Thoracic aorta (tissue), 2 donors: ENCODE data around the gene PYROXD2. TPM values are rescaled to one million over a fixed set of nuclear protein-coding genes. Genes with fewer than 3 reads are reported as not detected.

Experiments
- ATAC-seq: fragments of 150-250 bp; one replicate; pipeline ENCODE4 v1.8.0; 2017; ENCODE audit warnings: low read depth; ENCODE audit not compliant: insufficient number of reproducible peaks, low FRiP score
- DNase-seq: peaks from one replicate; pipeline ENCODE4 v3.0.0-alpha.2; 2020; ENCODE audit warnings: low spot score
- H3K27ac ChIP-seq, 2 donors: fragments of 200-600 bp; sonication (generic); 1 replicate in 1 of 2; 2 replicates in 1 of 2; pipeline ENCODE4 v1.5.1; 2016; ENCODE audit warnings: mild to moderate bottlenecking in 2 of 2, moderate library complexity in 2 of 2
- H3K27me3 ChIP-seq: fragments of 200-600 bp; sonication (generic); replicated peaks from 2 replicates; pipeline ENCODE4 v1.6.0; 2016; ENCODE audit warnings: mild to moderate bottlenecking; ENCODE audit not compliant: insufficient read depth
- H3K36me3 ChIP-seq: fragments of 200-600 bp; sonication (generic); one replicate; pipeline ENCODE4 v1.5.1; 2016
- H3K4me1 ChIP-seq, 2 donors: fragments of 200-600 bp; sonication (generic); 1 replicate in 1 of 2; 2 replicates in 1 of 2; pipeline versions ENCODE4 v1.5.1 to v1.6.0; 2016; ENCODE audit warnings: low read depth in 2 of 2, mild to moderate bottlenecking in 1 of 2; ENCODE audit not compliant: control insufficient read depth in 1 of 2
- H3K4me3 ChIP-seq: fragments of 200-600 bp; sonication (generic); 2 replicates; pipeline ENCODE4 v1.5.1; 2016; ENCODE audit warnings: mild to moderate bottlenecking
- H3K9me3 ChIP-seq: fragments of 200-600 bp; sonication (generic); 2 replicates; pipeline ENCODE4 v1.5.1; 2016
- CTCF ChIP-seq: fragments of 200-600 bp; sonication (generic); IDR thresholded peaks from one replicate; pipeline ENCODE4 v1.5.1; 2019; ENCODE audit warnings: antibody characterized with exemption
- total RNA-seq, 2 donors: library from RNA; depleted of rRNA; stranded (reverse); fragments of >200 nt; gene quantifications; one replicate each; pipeline versions ENCODE4 v1.1.0 to v1.2.3, GENCODE V29; 2016

PYROXD2 gene
- total RNA-seq, 2 donors from 2014 or later: 6.3 to 9.3 TPM

- H3K4me1 ChIP-seq: peaks cover 13 to 16% of the 10 kb centered on the region in 2 donors
- no peaks in the 10 kb centered on the region for H3K27me3 ChIP-seq
- H3K27ac ChIP-seq: no peak overlapping the region
- H3K4me3 ChIP-seq: no peak overlapping the region
- TF ChIP-seq CTCF: no peak
- ATAC-seq: no peak
- peaks cover 28% of the 10 kb centered on the region for H3K36me3 ChIP-seq
- no peaks in the 10 kb centered on the region for H3K9me3 ChIP-seq
- no peak for DNase-seq
These were observed 1.8 kb upstream of the PYROXD2 start for GRCh38 chr10:98416606-98417388.

- Histone ChIP-seq H3K27me3 (no peaks in the 10 kb centered on the region), H3K36me3 (peaks cover 28% of the 10 kb centered on the region), H3K27ac (peak overlapping the region; percentile 42 to 72), H3K4me1 (peaks cover 13 to 16% of the 10 kb centered on the region in 2 donors), H3K9me3 (no peaks in the 10 kb centered on the region), H3K4me3 (no peak overlapping the region)
- TF ChIP-seq CTCF: no peak
- ATAC-seq (no peak), DNase-seq (no peak)
These were observed 743 bp upstream of the PYROXD2 start for GRCh38 chr10:98415731-98416119.

- Histone ChIP-seq H3K27ac (peak overlapping the region; percentile 42 to 72), H3K36me3 (peaks cover 22% of the 10 kb centered on the region), H3K27me3 (no peaks in the 10 kb centered on the region), H3K4me1 (peaks cover 13 to 16% of the 10 kb centered on the region in 2 donors), H3K4me3 (peak overlapping the region; percentile 83), H3K9me3 (no peaks in the 10 kb centered on the region)
- ATAC-seq (no peak), DNase-seq (no peak)
- no peak for TF ChIP-seq CTCF
These were observed 427 bp downstream of the PYROXD2 start for GRCh38 chr10:98414578-98414931.

- no peak for ATAC-seq
- peaks cover 5% of the 10 kb centered on the region for H3K36me3 ChIP-seq
- DNase-seq: no peak
These were observed 3.2 kb downstream of the PYROXD2 start for GRCh38 chr10:98411768-98412167.

GRCh38 chr10:98411166-98411565, 3.8 kb downstream of the PYROXD2 start:
- no peak for TF ChIP-seq CTCF
- no peak for DNase-seq

More at GRCh38 chr10:98411768-98412167, 3.2 kb downstream of the PYROXD2 start:
- Histone ChIP-seq H3K27ac (no peak overlapping the region), H3K4me1 (peaks cover 13 to 16% of the 10 kb centered on the region in 2 donors), H3K9me3 (no peaks in the 10 kb centered on the region), H3K4me3 (no peak overlapping the region), H3K27me3 (no peaks in the 10 kb centered on the region)
- no peak for TF ChIP-seq CTCF

More at GRCh38 chr10:98411166-98411565, 3.8 kb downstream of the PYROXD2 start:
- no peaks in the 10 kb centered on the region for H3K9me3 ChIP-seq
- ATAC-seq: no peak
- H3K4me1 ChIP-seq: peaks cover 13 to 16% of the 10 kb centered on the region in 2 donors
- no peak overlapping the region for H3K27ac ChIP-seq
- no peak overlapping the region for H3K4me3 ChIP-seq
- no peaks in the 10 kb centered on the region for H3K36me3 ChIP-seq
- H3K27me3 ChIP-seq: no peaks in the 10 kb centered on the region
